H1 (cell line): ENCODE data around the gene RGS21.

Experiments
- BRCA1 ChIP-seq: IDR thresholded peaks from 2 replicates; pipeline ENCODE4 v1.6.1; 2012; ENCODE audit warnings: low read depth, low read length, improper control_type of control experiment
- EZH2 ChIP-seq: fragments of 200-600 bp; sonication (generic); IDR thresholded peaks from 2 replicates; pipeline ENCODE4 v1.7.1; 2012; ENCODE audit warnings: low read depth, mild to moderate bottlenecking, moderate library complexity, low read length, inconsistent platforms; ENCODE audit not compliant: severe bottlenecking
- JUN ChIP-seq: IDR thresholded peaks from 2 replicates; pipeline ENCODE4 v1.6.1; 2011; ENCODE audit warnings: low read depth, mild to moderate bottlenecking, improper control_type of control experiment, low read length
- RFX5 ChIP-seq: IDR thresholded peaks from 2 replicates; pipeline ENCODE4 v1.6.1; 2011; ENCODE audit warnings: low read depth, low read length, improper control_type of control experiment, borderline replicate concordance
- SIRT6 ChIP-seq: IDR thresholded peaks from one replicate; pipeline ENCODE4 v1.7.1; 2012; ENCODE audit warnings: low read length, inconsistent platforms
- SP2 ChIP-seq: IDR thresholded peaks from 2 replicates; pipeline ENCODE4 v1.6.1; 2012; ENCODE audit warnings: mild to moderate bottlenecking, low read length, inconsistent platforms
- TF ChIP-seq, protein P1 (sequence below), 3 experiments: IDR thresholded peaks; 1 replicate in 2 of 3; 2 replicates in 1 of 3; pipeline versions ENCODE4 v1.5.1 to v1.6.1; 2011; ENCODE audit warnings: low read length in 3 of 3, mild to moderate bottlenecking in 3 of 3, inconsistent platforms in 2 of 3, low read depth in 1 of 3, moderate library complexity in 1 of 3; ENCODE audit not compliant: insufficient read depth in 1 of 3; ENCODE audit errors: control extremely low read depth in 1 of 3
- TF ChIP-seq, protein P2 (sequence below): IDR thresholded peaks from 2 replicates; pipeline ENCODE4 v1.6.1; 2011; ENCODE audit warnings: low read length, improper control_type of control experiment

DNA sequence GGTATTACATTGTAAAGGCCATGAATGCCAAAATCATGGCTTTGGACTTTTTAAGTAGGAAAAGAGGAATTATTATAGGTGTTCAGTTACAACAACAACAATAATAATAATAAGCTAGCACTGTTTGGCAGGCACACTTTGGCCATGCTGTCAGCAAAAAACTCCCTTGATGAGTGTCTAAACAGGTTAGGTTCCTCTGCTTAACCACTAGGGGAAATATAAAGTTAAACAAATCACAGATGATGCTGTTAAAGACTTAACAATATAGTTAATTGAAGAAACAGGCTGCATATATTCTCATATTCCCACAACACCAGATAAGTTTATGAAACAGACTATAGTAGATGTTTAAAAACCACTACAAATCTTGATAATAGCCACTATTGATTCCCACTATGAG lies 46.4 kb downstream of the RGS21 start:
- TF ChIP-seq, protein P1, sequence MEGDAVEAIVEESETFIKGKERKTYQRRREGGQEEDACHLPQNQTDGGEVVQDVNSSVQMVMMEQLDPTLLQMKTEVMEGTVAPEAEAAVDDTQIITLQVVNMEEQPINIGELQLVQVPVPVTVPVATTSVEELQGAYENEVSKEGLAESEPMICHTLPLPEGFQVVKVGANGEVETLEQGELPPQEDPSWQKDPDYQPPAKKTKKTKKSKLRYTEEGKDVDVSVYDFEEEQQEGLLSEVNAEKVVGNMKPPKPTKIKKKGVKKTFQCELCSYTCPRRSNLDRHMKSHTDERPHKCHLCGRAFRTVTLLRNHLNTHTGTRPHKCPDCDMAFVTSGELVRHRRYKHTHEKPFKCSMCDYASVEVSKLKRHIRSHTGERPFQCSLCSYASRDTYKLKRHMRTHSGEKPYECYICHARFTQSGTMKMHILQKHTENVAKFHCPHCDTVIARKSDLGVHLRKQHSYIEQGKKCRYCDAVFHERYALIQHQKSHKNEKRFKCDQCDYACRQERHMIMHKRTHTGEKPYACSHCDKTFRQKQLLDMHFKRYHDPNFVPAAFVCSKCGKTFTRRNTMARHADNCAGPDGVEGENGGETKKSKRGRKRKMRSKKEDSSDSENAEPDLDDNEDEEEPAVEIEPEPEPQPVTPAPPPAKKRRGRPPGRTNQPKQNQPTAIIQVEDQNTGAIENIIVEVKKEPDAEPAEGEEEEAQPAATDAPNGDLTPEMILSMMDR (IDR thresholded peaks at IDR 0.05; ENCODE audit: control extremely low read depth in 1 of 3, insufficient read depth in 1 of 3, low read depth in 1 of 3, low read length in 3 of 3), result no peak
- TF ChIP-seq EZH2, result no peak
- TF ChIP-seq SP2, result no peak
- TF ChIP-seq, protein P2, sequence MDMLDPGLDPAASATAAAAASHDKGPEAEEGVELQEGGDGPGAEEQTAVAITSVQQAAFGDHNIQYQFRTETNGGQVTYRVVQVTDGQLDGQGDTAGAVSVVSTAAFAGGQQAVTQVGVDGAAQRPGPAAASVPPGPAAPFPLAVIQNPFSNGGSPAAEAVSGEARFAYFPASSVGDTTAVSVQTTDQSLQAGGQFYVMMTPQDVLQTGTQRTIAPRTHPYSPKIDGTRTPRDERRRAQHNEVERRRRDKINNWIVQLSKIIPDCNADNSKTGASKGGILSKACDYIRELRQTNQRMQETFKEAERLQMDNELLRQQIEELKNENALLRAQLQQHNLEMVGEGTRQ, result no peak
- no peak for TF ChIP-seq SIRT6
- TF ChIP-seq JUN, result no peak
- no peak for TF ChIP-seq RFX5
- TF ChIP-seq BRCA1, result no peak
